PC-9 (cell line): ENCODE measurements around the gene SIGLEC11.

Experiments
- CTCF ChIP-seq: fragments of 200-600 bp; sonication (generic); conservative IDR thresholded peaks from 2 replicates; pipeline ENCODE4 v1.6.1; 2017; ENCODE audit warnings: mixed run types, antibody characterized with exemption, mild to moderate bottlenecking, moderate library complexity
- EZH2 ChIP-seq: fragments of 200-600 bp; sonication (generic); IDR thresholded peaks from 2 replicates; pipeline ENCODE4 v1.8.0; 2017; ENCODE audit warnings: antibody characterized with exemption, low read depth

DNA sequence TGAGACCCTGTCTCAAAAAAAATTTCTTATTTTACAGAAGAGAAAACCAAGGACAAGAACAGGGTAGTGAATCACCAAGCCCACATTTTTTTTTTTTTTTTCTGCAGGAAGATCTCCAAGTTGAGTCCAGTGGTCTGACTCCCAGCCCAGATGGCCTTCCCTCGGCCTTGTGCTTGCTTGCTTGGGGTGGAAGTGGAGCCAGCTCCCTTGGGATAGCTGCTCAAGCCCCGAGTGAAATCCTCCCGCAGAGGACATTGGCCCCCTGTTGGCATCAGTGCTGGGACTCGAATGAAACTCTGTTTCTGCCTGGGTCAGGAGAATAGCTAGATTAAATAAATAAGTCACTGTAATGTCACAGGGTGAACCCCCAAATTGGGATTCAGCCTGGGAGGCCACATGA lies 22.3 kb downstream of the SIGLEC11 start:
- TF ChIP-seq CTCF = no peak
- TF ChIP-seq EZH2 = no peak
